Glutamatergic neuron (in vitro differentiated cells): ENCODE results near the gene MYT1. TPM values are rescaled to one million over a fixed set of nuclear protein-coding genes. Genes with fewer than 3 reads are reported as not detected.

Source experiments
- DNase-seq: peaks from one replicate; pipeline ENCODE4 v3.0.0; 2022
- H3K27ac Mint-ChIP-seq: one replicate; pipeline ENCODE4 v1.8.0; 2020; ENCODE audit warnings: mild to moderate bottlenecking, mixed read lengths, inconsistent platforms; ENCODE audit not compliant: unreplicated experiment
- H3K27me3 Mint-ChIP-seq: one replicate; pipeline ENCODE4 v1.8.0; 2020; ENCODE audit warnings: mild to moderate bottlenecking, moderate library complexity, mixed read lengths, inconsistent platforms; ENCODE audit not compliant: unreplicated experiment
- H3K36me3 Mint-ChIP-seq: one replicate; pipeline ENCODE4 v1.8.0; 2020; ENCODE audit warnings: mild to moderate bottlenecking, mixed read lengths, inconsistent platforms; ENCODE audit not compliant: unreplicated experiment
- H3K4me1 Mint-ChIP-seq: one replicate; pipeline ENCODE4 v1.8.0; 2020; ENCODE audit warnings: mild to moderate bottlenecking, low read depth, mixed read lengths, inconsistent platforms; ENCODE audit not compliant: unreplicated experiment
- H3K4me3 Mint-ChIP-seq: one replicate; pipeline ENCODE4 v1.8.0; 2020; ENCODE audit warnings: mild to moderate bottlenecking, mixed read lengths, inconsistent platforms; ENCODE audit not compliant: unreplicated experiment
- H3K9me3 Mint-ChIP-seq: one replicate; pipeline ENCODE4 v1.8.0; 2020; ENCODE audit warnings: mild to moderate bottlenecking, moderate library complexity, mixed read lengths, inconsistent platforms; ENCODE audit not compliant: unreplicated experiment
- CTCF ChIP-seq: fragments of 200-600 bp; sonication (generic); IDR thresholded peaks from one replicate; pipeline ENCODE4 v1.5.0; 2021; ENCODE audit not compliant: partially characterized antibody, unreplicated experiment
- total RNA-seq: library from RNA; stranded (reverse); fragmentation: NEBNext Ultra II Directional; extraction: Animal tissue kit (Norgen Biotek cat#: 25700); gene quantifications from one replicate; pipeline ENCODE4 v1.2.1, GENCODE V29; 2021; ENCODE audit not compliant: unreplicated experiment

The MYT1 gene
- total RNA-seq, 1 donor from 2014 or later = 159 TPM

- H3K4me1 Mint-ChIP-seq = peaks cover 7% of the 10 kb centered on the region
- peaks cover 18% of the 10 kb centered on the region for H3K36me3 Mint-ChIP-seq
- peaks cover 16% of the 10 kb centered on the region for H3K9me3 Mint-ChIP-seq
- TF ChIP-seq CTCF = no peak
- H3K27ac Mint-ChIP-seq = no peak overlapping the region
- peak; percentile 14 for DNase-seq
- no peak overlapping the region for H3K4me3 Mint-ChIP-seq
- peaks cover 15% of the 10 kb centered on the region for H3K27me3 Mint-ChIP-seq
Observed at GRCh38 chr20:64240243-64241015, 76.2 kb downstream of the MYT1 start.

GRCh38 chr20:64241061-64241460 is 76.8 kb downstream of the MYT1 start:
- TF ChIP-seq CTCF = no peak
- H3K4me1 Mint-ChIP-seq = peaks cover 7% of the 10 kb centered on the region
- DNase-seq = peak; percentile 3

GRCh38 chr20:64242003-64242796 is 77.9 kb downstream of the MYT1 start:
- Mint-ChIP-seq H3K27ac (peak overlapping the region; percentile 52), H3K4me3 (no peak overlapping the region), H3K36me3 (peaks cover 9% of the 10 kb centered on the region), H3K9me3 (peaks cover 19% of the 10 kb centered on the region), H3K27me3 (peaks cover 23% of the 10 kb centered on the region), H3K4me1 (peaks cover 11% of the 10 kb centered on the region)
- TF ChIP-seq CTCF = no peak
- DNase-seq = no peak

More at GRCh38 chr20:64241061-64241460, 76.8 kb downstream of the MYT1 start:
- H3K9me3 Mint-ChIP-seq = peaks cover 16% of the 10 kb centered on the region
- no peak overlapping the region for H3K27ac Mint-ChIP-seq
- peaks cover 19% of the 10 kb centered on the region for H3K27me3 Mint-ChIP-seq
- H3K4me3 Mint-ChIP-seq = no peak overlapping the region
- peaks cover 18% of the 10 kb centered on the region for H3K36me3 Mint-ChIP-seq

GRCh38 chr20:64242797-64243475 is 78.7 kb downstream of the MYT1 start:
- peaks cover 24% of the 10 kb centered on the region for H3K27me3 Mint-ChIP-seq
- peak overlapping the region; percentile 55 for H3K27ac Mint-ChIP-seq
- peaks cover 11% of the 10 kb centered on the region for H3K4me1 Mint-ChIP-seq
- H3K36me3 Mint-ChIP-seq = peaks cover 9% of the 10 kb centered on the region
- DNase-seq = no peak
- H3K4me3 Mint-ChIP-seq = no peak overlapping the region
- H3K9me3 Mint-ChIP-seq = peaks cover 18% of the 10 kb centered on the region
- TF ChIP-seq CTCF = no peak
